ENCODE measurements around the gene NOX5.

The NOX5 gene

GRCh38 chr15:68981941-68982340, 32.6 kb upstream of the NOX5 start:
- TF ChIP-seq Cebpa-rat (IDR thresholded peaks at IDR 0.05): no peak
- no peak overlapping the region for H3K4me3 ChIP-seq
- peaks cover 9% of the 10 kb centered on the region for H3K4me1 ChIP-seq

GRCh38 chr15:68982976-68983563, 31.4 kb upstream of the NOX5 start:
- no peak overlapping the region for H3K4me2 ChIP-seq
- no peak overlapping the region for H3K9ac ChIP-seq
- H3K4me3 ChIP-seq: no peak overlapping the region
- H3K4me1 ChIP-seq: peaks cover 9% of the 10 kb centered on the region
- H3K27me3 ChIP-seq: no peaks in the 10 kb centered on the region
- H4K20me1 ChIP-seq: no peaks in the 10 kb centered on the region
- no peaks in the 10 kb centered on the region for H3K36me3 ChIP-seq
- no peaks in the 10 kb centered on the region for H3K9me3 ChIP-seq
- no peak overlapping the region for H3K27ac ChIP-seq
- TF ChIP-seq Cebpa-rat (IDR thresholded peaks at IDR 0.05): no peak

More at GRCh38 chr15:68981941-68982340, 32.6 kb upstream of the NOX5 start:
- H4K20me1 ChIP-seq: no peaks in the 10 kb centered on the region
- H3K27me3 ChIP-seq: no peaks in the 10 kb centered on the region
- no peaks in the 10 kb centered on the region for H3K36me3 ChIP-seq
- no peak overlapping the region for H3K9ac ChIP-seq
- H3K27ac ChIP-seq: no peak overlapping the region
- H3K4me2 ChIP-seq: no peak overlapping the region
- H3K9me3 ChIP-seq: peaks cover 8% of the 10 kb centered on the region

GRCh38 chr15:68983961-68984481, 30.5 kb upstream of the NOX5 start:
- Histone ChIP-seq H3K9ac (no peak overlapping the region), H3K4me1 (peaks cover 9% of the 10 kb centered on the region), H3K9me3 (no peaks in the 10 kb centered on the region), H3K27ac (no peak overlapping the region), H3K4me3 (no peak overlapping the region), H4K20me1 (no peaks in the 10 kb centered on the region), H3K27me3 (no peaks in the 10 kb centered on the region), H3K4me2 (peak overlapping the region; percentile 34; the same call in 1 of the 2 replicates), H3K36me3 (no peaks in the 10 kb centered on the region)
- TF ChIP-seq Cebpa-rat (IDR thresholded peaks at IDR 0.05): no peak

DNA sequence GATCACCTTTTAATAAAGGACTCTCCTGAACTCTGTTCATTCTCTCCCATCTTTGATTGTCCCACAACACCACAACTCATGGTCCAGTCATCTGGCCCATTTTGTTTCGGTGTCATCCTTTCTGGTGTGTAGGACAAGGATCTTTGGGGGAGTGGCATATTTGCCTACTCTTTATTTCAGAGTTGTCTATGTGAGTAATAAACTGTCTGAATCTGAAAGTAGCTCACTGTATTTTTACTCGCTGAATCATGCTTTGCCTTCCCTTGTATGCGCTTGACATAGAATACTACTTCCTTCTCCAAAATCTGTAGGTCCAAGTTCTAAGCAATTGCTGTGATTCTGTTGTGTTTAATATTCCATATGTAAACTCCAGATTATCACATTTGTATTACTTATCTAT, 29.9 kb upstream of the NOX5 start:
- peaks cover 9% of the 10 kb centered on the region for H3K4me1 ChIP-seq
- H3K4me2 ChIP-seq: peak overlapping the region; percentile 34; the same call in 1 of the 2 replicates
- TF ChIP-seq Cebpa-rat (IDR thresholded peaks at IDR 0.05): no peak
- H3K27me3 ChIP-seq: no peaks in the 10 kb centered on the region
- H3K27ac ChIP-seq: no peak overlapping the region
- H3K9ac ChIP-seq: no peak overlapping the region
- H3K4me3 ChIP-seq: no peak overlapping the region
- H3K36me3 ChIP-seq: no peaks in the 10 kb centered on the region
- no peaks in the 10 kb centered on the region for H4K20me1 ChIP-seq
- no peaks in the 10 kb centered on the region for H3K9me3 ChIP-seq

- Histone ChIP-seq H3K36me3 (no peaks in the 10 kb centered on the region), H3K9me3 (no peaks in the 10 kb centered on the region), H4K20me1 (no peaks in the 10 kb centered on the region), H3K4me3 (no peak overlapping the region), H3K9ac (no peak overlapping the region), H3K27me3 (no peaks in the 10 kb centered on the region), H3K4me2 (no peak overlapping the region), H3K27ac (no peak overlapping the region), H3K4me1 (peaks cover 9% of the 10 kb centered on the region)
- no peak for TF ChIP-seq Cebpa-rat (IDR thresholded peaks at IDR 0.05)
Observed at GRCh38 chr15:68985361-68985891, 29.1 kb upstream of the NOX5 start.

- H3K27ac ChIP-seq: no peak overlapping the region
- no peaks in the 10 kb centered on the region for H3K27me3 ChIP-seq
- H3K4me1 ChIP-seq: peaks cover 9% of the 10 kb centered on the region
- H3K4me2 ChIP-seq: no peak overlapping the region
- H3K36me3 ChIP-seq: no peaks in the 10 kb centered on the region
- no peak overlapping the region for H3K4me3 ChIP-seq
- H4K20me1 ChIP-seq: no peaks in the 10 kb centered on the region
- TF ChIP-seq Cebpa-rat (IDR thresholded peaks at IDR 0.05): no peak
- H3K9ac ChIP-seq: no peak overlapping the region
- no peaks in the 10 kb centered on the region for H3K9me3 ChIP-seq
Observed at GRCh38 chr15:68986322-68986721, 28.2 kb upstream of the NOX5 start.

DNA sequence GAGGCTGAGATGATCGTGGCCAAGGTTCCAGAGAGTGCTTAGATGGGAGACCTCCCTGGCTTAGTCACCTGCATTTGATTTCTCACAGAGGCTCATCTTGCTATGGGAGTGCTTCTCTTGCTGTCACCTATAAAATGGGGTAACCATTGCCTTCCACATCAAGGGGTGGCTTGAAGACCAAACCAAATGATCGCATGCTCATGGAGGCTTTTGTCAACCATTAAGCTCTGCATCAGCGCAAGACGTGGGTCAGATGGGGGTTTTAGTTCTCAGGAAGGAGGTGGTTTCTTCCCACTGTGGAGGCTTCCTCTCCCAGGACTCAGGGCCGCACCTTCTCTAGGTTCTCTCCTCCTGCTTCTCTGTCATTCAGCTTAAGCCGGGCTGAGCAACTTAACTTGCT, 27.4 kb upstream of the NOX5 start:
- no peak for TF ChIP-seq Cebpa-rat (IDR thresholded peaks at IDR 0.05)
- Histone ChIP-seq H4K20me1 (no peaks in the 10 kb centered on the region), H3K4me1 (peaks cover 9% of the 10 kb centered on the region), H3K9me3 (no peaks in the 10 kb centered on the region), H3K4me2 (no peak overlapping the region), H3K36me3 (no peaks in the 10 kb centered on the region), H3K4me3 (no peak overlapping the region), H3K27ac (no peak overlapping the region), H3K27me3 (no peaks in the 10 kb centered on the region), H3K9ac (no peak overlapping the region)

DNA sequence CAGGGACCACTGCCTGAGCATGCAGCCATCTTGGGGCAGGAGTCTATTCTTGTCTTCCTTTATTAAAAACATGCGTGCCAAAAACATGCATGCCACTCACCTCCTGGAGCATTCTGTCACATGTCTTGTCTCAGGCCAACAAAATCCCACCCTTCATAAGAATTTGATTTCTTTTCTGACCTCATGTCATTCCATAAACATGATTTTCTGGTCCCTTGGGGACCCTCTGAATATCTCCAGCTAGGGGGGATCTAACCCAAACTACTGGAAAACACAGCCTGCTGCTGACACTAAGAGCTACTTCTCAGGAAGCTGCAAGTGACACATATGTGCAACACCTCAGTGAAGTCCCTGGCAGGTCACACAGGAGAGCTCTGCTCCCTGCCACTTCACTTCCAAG, 26.8 kb upstream of the NOX5 start:
- no peak overlapping the region for H3K27ac ChIP-seq
- H3K4me2 ChIP-seq: no peak overlapping the region
- H3K9ac ChIP-seq: no peak overlapping the region
- TF ChIP-seq Cebpa-rat (IDR thresholded peaks at IDR 0.05): no peak
- no peaks in the 10 kb centered on the region for H4K20me1 ChIP-seq
- no peaks in the 10 kb centered on the region for H3K9me3 ChIP-seq
- no peaks in the 10 kb centered on the region for H3K27me3 ChIP-seq
- no peaks in the 10 kb centered on the region for H3K36me3 ChIP-seq
- H3K4me1 ChIP-seq: peaks cover 9% of the 10 kb centered on the region
- H3K4me3 ChIP-seq: no peak overlapping the region

GRCh38 chr15:68989541-68990230, 24.8 kb upstream of the NOX5 start:
- TF ChIP-seq Cebpa-rat (IDR thresholded peaks at IDR 0.05): no peak
- Histone ChIP-seq H3K9ac (no peak overlapping the region), H3K4me2 (no peak overlapping the region), H3K4me3 (no peak overlapping the region), H3K27ac (no peak overlapping the region), H4K20me1 (no peaks in the 10 kb centered on the region), H3K4me1 (no peaks in the 10 kb centered on the region), H3K27me3 (no peaks in the 10 kb centered on the region), H3K9me3 (no peaks in the 10 kb centered on the region), H3K36me3 (no peaks in the 10 kb centered on the region)

GRCh38 chr15:68990231-68990991, 24.1 kb upstream of the NOX5 start:
- H3K27ac ChIP-seq: no peak overlapping the region
- no peaks in the 10 kb centered on the region for H3K27me3 ChIP-seq
- H3K4me3 ChIP-seq: no peak overlapping the region
- H3K9ac ChIP-seq: no peak overlapping the region
- H3K9me3 ChIP-seq: no peaks in the 10 kb centered on the region
- H3K4me1 ChIP-seq: no peaks in the 10 kb centered on the region
- no peaks in the 10 kb centered on the region for H3K36me3 ChIP-seq
- no peak for TF ChIP-seq Cebpa-rat (IDR thresholded peaks at IDR 0.05)
- no peaks in the 10 kb centered on the region for H4K20me1 ChIP-seq
- no peak overlapping the region for H3K4me2 ChIP-seq
